ENCODE measurements around the gene PPP1R7.

Gene PPP1R7

DNA sequence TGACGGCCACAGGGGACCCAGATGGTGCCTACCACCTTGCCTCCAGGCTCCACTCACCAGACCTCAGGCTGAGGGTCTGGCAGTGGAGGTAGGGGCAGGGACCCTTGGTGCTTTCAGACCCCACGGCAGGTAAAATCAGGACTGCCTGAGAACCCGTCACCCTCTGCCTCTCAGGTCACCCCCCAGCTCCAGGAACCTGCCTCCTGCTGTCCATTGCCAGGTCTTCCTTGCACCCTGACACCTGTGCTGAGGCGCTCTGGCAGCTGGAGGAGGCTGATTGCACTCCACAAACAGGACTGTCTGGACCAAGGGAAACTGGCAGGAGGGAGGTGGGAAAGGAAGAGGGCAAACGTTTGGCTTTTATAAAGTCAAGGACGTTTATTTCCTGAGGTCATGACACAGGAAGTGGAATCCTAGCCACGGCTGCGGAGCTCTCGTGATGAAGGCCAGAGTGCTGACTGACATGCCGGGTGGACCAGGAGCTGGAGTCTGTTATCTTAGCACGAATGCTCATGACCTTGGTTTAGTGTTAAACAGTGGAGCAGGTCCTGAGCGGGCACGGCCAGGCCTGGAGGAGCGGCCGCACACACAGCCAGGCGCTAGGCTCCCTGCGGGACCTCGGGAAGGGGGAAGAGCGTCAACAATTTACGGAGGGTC, 78.7 kb downstream of the PPP1R7 start:
- DNase-seq (ENCODE audit: low spot score), result no peak

DNA sequence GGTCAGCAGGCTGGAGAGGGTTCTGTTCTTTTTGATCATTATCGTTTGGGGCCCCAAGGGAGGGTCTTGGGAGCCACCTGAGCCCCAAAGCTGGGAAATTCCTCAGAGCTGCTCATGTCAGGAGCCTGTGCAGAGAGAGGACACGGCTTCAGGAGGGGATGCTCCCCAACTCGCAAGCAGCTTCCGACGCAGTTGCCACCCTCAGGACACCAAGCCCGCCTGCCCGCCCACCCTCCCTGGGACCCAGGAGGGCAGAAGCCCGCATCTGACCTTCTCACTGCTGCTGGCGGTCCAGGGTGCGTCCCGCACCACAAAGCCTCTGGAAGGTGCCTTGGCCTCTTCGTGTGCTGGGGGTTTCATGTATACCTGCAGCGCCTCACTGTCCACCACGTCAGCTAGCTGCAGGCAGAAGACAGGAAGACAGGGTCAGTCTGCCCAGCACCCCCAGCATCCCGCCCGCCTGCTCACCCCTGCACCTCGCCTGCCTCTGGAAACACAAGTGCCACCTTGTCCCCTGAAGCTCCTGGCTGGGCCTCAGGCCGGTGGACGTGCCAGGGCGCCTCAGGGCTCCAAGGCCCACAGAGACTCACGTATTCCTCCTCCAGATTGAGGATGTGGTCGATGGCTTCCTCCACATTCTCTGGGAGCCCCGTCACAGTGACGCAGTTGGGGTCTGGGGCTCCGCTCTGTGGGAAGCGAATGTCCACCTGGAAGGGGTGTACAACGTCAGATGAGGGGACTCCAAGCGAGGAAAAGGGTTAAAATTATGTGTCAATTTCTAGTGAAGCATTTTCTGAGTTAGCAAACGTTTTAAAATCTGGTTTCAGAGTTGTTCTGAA, 79.5 kb downstream of the PPP1R7 start:
- no peak for DNase-seq (ENCODE audit: low spot score)

- DNase-seq (ENCODE audit: low spot score), result no peak
Observed at GRCh38 chr2:241230435-241230834, 80.2 kb downstream of the PPP1R7 start.

DNA sequence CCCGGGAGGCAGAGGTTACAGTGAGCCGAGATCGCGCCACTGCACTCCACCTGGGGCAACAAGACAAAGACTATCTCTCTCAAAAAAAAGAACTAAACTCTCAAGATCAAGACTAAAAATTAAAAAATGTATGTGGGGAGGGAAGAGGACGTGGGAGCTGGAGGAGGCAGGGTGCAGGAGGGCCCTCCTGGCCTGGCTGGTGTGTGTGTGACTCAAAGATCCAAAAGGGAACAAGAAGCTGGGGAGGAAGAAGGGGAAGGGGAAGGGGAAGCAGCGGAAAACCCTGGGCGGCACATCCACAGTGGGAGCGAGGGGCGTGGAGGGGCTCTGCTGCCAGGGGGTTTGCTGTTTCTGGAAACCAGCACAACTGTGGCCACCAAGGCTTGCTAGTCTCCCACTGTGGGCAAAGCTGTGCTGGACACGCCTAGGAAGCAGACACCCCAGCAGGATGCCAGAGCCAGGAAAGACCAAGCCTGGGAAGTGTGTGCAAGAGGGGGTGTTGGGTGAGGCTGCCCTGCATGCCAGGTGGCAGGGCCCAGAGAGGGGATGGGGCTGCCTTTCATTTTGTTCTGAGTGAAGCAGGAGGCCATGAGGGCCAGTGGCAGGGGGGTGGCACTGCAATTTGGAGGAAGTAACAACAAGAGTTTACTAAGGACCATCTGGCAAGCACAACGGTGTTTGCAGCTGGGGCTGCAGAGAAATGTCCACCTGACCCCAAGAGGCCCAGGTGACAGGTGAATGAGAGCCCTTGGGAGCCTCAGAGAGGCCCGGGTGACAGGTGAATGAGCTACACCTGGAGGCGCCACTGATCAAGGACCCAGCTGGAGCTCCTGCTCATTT, 82.7 kb downstream of the PPP1R7 start:
- DNase-seq (ENCODE audit: low spot score), result no peak

Small RNA genes within 50 kb of the gene (small RNA-seq; reads per million reads assigned to genes)
- gene AC005237.2, result 0 reads per million in 2 experiments

Measured in SK-N-DZ (cell line).